ENCODE data around the gene INSIG2. TPM values are rescaled to one million over a fixed set of nuclear protein-coding genes. Genes with fewer than 3 reads are reported as not detected.

The INSIG2 gene
- total RNA-seq, 4 donors from 2014 or later = 10.6 to 18.5 (median 15.5) TPM

- TF ChIP-seq POLR2AphosphoS5 (IDR thresholded peaks at IDR 0.05) = no peak
- TF ChIP-seq EP300 (IDR thresholded peaks at IDR 0.05) = no peak
- TF ChIP-seq POLR2A (IDR thresholded peaks at IDR 0.05) = no peak
- no peak for TF ChIP-seq CTCF (IDR thresholded peaks at IDR 0.05)
- no peaks in the 10 kb centered on the region for H3K36me3 ChIP-seq
- H3K9me3 ChIP-seq = no peaks in the 10 kb centered on the region
- H3K4me1 ChIP-seq = no peaks in the 10 kb centered on the region
- no peaks in the 10 kb centered on the region for H3K27me3 ChIP-seq
- 70 to 77% methylated on average over 5 of the region's 11 CpGs for WGBS, 2 donors (ENCODE audit: low coverage in 1 of 2)
- H3K4me3 ChIP-seq = no peak overlapping the region
- ATAC-seq = no peak
- H3K27ac ChIP-seq = no peak overlapping the region
Measured at GRCh38 chr2:118146315-118147283, 58.3 kb downstream of the INSIG2 start.

GRCh38 chr2:118148133-118148532, 59.9 kb downstream of the INSIG2 start:
- WGBS, 2 donors (ENCODE audit: low coverage in 1 of 2) = 69% methylated on average over 1 of the region's 1 CpG; no CpG with 5 or more reads in 1 of the 2 donors
- H3K9me3 ChIP-seq = no peaks in the 10 kb centered on the region
- no peak overlapping the region for H3K27ac ChIP-seq
- ATAC-seq = no peak
- H3K36me3 ChIP-seq = no peaks in the 10 kb centered on the region
- H3K4me1 ChIP-seq = no peaks in the 10 kb centered on the region
- no peaks in the 10 kb centered on the region for H3K27me3 ChIP-seq
- no peak for TF ChIP-seq POLR2AphosphoS5 (IDR thresholded peaks at IDR 0.05)
- TF ChIP-seq EP300 (IDR thresholded peaks at IDR 0.05) = no peak
- TF ChIP-seq POLR2A (IDR thresholded peaks at IDR 0.05) = no peak
- no peak for TF ChIP-seq CTCF (IDR thresholded peaks at IDR 0.05)
- H3K4me3 ChIP-seq = no peak overlapping the region

- H3K36me3 ChIP-seq = no peaks in the 10 kb centered on the region
- no peaks in the 10 kb centered on the region for H3K27me3 ChIP-seq
- TF ChIP-seq POLR2AphosphoS5 (IDR thresholded peaks at IDR 0.05) (no peak), EP300 (IDR thresholded peaks at IDR 0.05) (no peak), CTCF (IDR thresholded peaks at IDR 0.05) (no peak), POLR2A (IDR thresholded peaks at IDR 0.05) (no peak)
- 64 to 68% methylated on average over 3 of the region's 3 CpGs for WGBS, 2 donors (ENCODE audit: low coverage in 1 of 2)
- H3K27ac ChIP-seq = no peak overlapping the region
- H3K4me1 ChIP-seq = no peaks in the 10 kb centered on the region
- no peaks in the 10 kb centered on the region for H3K9me3 ChIP-seq
- no peak for ATAC-seq
- H3K4me3 ChIP-seq = no peak overlapping the region
Measured at GRCh38 chr2:118148809-118149208, 60.5 kb downstream of the INSIG2 start.

- no peak overlapping the region for H3K27ac ChIP-seq
- no peak for ATAC-seq
- H3K4me1 ChIP-seq = no peaks in the 10 kb centered on the region
- TF ChIP-seq POLR2A (IDR thresholded peaks at IDR 0.05) = no peak
- no peak for TF ChIP-seq EP300 (IDR thresholded peaks at IDR 0.05)
- no peak for TF ChIP-seq POLR2AphosphoS5 (IDR thresholded peaks at IDR 0.05)
- TF ChIP-seq CTCF (IDR thresholded peaks at IDR 0.05) = no peak
- H3K9me3 ChIP-seq = no peaks in the 10 kb centered on the region
- H3K27me3 ChIP-seq = no peaks in the 10 kb centered on the region
- no peak overlapping the region for H3K4me3 ChIP-seq
- no peaks in the 10 kb centered on the region for H3K36me3 ChIP-seq
Measured at GRCh38 chr2:118150294-118150693, 62.0 kb downstream of the INSIG2 start.

GRCh38 chr2:118151831-118152230, 63.6 kb downstream of the INSIG2 start:
- TF ChIP-seq POLR2AphosphoS5 (IDR thresholded peaks at IDR 0.05) = no peak
- Histone ChIP-seq H3K27ac (no peak overlapping the region), H3K9me3 (no peaks in the 10 kb centered on the region), H3K4me3 (no peak overlapping the region), H3K4me1 (no peaks in the 10 kb centered on the region), H3K27me3 (no peaks in the 10 kb centered on the region), H3K36me3 (no peaks in the 10 kb centered on the region)
- no peak for ATAC-seq
- 67% methylated on average over 1 of the region's 1 CpG; no CpG with 5 or more reads in 1 of the 2 donors for WGBS, 2 donors (ENCODE audit: low coverage in 1 of 2)
